Neural cell (in vitro differentiated cells): ENCODE results near the gene HMCN2. TPM values are rescaled to one million over a fixed set of nuclear protein-coding genes. Genes with fewer than 3 reads are reported as not detected.

ENCODE experiments used
- H2AFZ ChIP-seq: fragments of 200-600, 300-800 bp; sonication (generic), shearing (Covaris generic); 2 replicates; pipeline ENCODE4 v1.6.0; 2014; ENCODE audit warnings: low read depth, mild to moderate bottlenecking, antibody characterized with exemption, low read length, moderate library complexity
- H3F3A ChIP-seq: fragments of 200-600 bp; shearing (Covaris generic); 2 replicates; pipeline ENCODE4 v1.6.1; 2016; ENCODE audit warnings: mild to moderate bottlenecking, moderate library complexity, mixed read lengths, antibody characterized with exemption, low read length; ENCODE audit not compliant: insufficient read depth, poor library complexity, severe bottlenecking
- H3K27ac ChIP-seq: fragments of 200-600, 300-800 bp; sonication (generic), shearing (Covaris generic); 2 replicates; pipeline ENCODE4 v1.5.1; 2014; ENCODE audit warnings: mild to moderate bottlenecking, low read length, moderate library complexity
- H3K27me3 ChIP-seq: fragments of 300-800, 200-600 bp; sonication (generic), shearing (Covaris generic); 2 replicates; pipeline ENCODE4 v1.6.0; 2014; ENCODE audit warnings: mild to moderate bottlenecking, low read depth, low read length, moderate library complexity; ENCODE audit not compliant: insufficient read depth
- H3K36me3 ChIP-seq: fragments of 300-800, 200-600 bp; sonication (generic), shearing (Covaris generic); 2 replicates; pipeline ENCODE4 v1.5.1; 2014; ENCODE audit warnings: mild to moderate bottlenecking, antibody characterized with exemption, low read length, moderate library complexity; ENCODE audit not compliant: insufficient read depth
- H3K4me2 ChIP-seq: fragments of 300-800, 200-600 bp; sonication (generic), shearing (Covaris generic); 2 replicates; pipeline ENCODE4 v1.6.0; 2014; ENCODE audit warnings: mild to moderate bottlenecking, low read length
- H3K4me3 ChIP-seq: fragments of 300-800, 200-600 bp; sonication (generic), shearing (Covaris generic); 2 replicates; pipeline ENCODE4 v1.5.1; 2014; ENCODE audit warnings: mild to moderate bottlenecking, low read length, moderate library complexity
- H3K79me2 ChIP-seq: fragments of 200-600 bp; shearing (Covaris generic); replicated peaks from 2 replicates; pipeline ENCODE4 v1.6.0; 2014; ENCODE audit warnings: mild to moderate bottlenecking, low read length, moderate library complexity; ENCODE audit not compliant: insufficient read depth
- H3K9ac ChIP-seq: fragments of 300-800, 200-600 bp; sonication (generic), shearing (Covaris generic); 2 replicates; pipeline ENCODE4 v1.6.1; 2016; ENCODE audit warnings: mild to moderate bottlenecking, low read length, mixed read lengths
- H3K9me2 ChIP-seq: fragments of 200-600 bp; shearing (Covaris generic); 2 replicates; pipeline ENCODE4 v1.6.1; 2016; ENCODE audit warnings: mild to moderate bottlenecking, low read length, mixed read lengths; ENCODE audit not compliant: insufficient read depth
- H3K9me3 ChIP-seq: fragments of 200-600, 300-800 bp; sonication (generic), shearing (Covaris generic); 2 replicates; pipeline ENCODE4 v1.6.1; 2016; ENCODE audit warnings: mild to moderate bottlenecking, mixed run types, low read length, moderate library complexity, mixed read lengths
- H4K20me1 ChIP-seq: fragments of 200-600 bp; shearing (Covaris generic); 2 replicates; pipeline ENCODE4 v1.6.1; 2016; ENCODE audit warnings: mild to moderate bottlenecking, mixed run types; ENCODE audit not compliant: insufficient read depth
- CTCF ChIP-seq: fragments of 450-650 bp; IDR thresholded peaks from 2 replicates; pipeline ENCODE4 v1.5.1; 2014; ENCODE audit warnings: antibody characterized with exemption, mild to moderate bottlenecking, moderate library complexity; ENCODE audit not compliant: poor library complexity, severe bottlenecking
- EP300 ChIP-seq: fragments of 450-650 bp; conservative IDR thresholded peaks from 2 replicates; pipeline ENCODE4 v1.6.1; 2014; ENCODE audit warnings: antibody characterized with exemption, mild to moderate bottlenecking, moderate library complexity; ENCODE audit not compliant: poor library complexity, severe bottlenecking
- EZH2 ChIP-seq: fragments of 200-600, 300-800 bp; shearing (Covaris generic), sonication (generic); IDR thresholded peaks from 2 replicates; pipeline ENCODE4 v1.6.1; 2014; ENCODE audit warnings: antibody characterized with exemption, low read length, borderline replicate concordance, mild to moderate bottlenecking; ENCODE audit not compliant: insufficient read depth, poor library complexity, severe bottlenecking
- MXI1 ChIP-seq: fragments of 450-650 bp; conservative IDR thresholded peaks from 2 replicates; pipeline ENCODE4 v1.6.1; 2014; ENCODE audit warnings: antibody characterized with exemption, mild to moderate bottlenecking; ENCODE audit not compliant: poor library complexity, severe bottlenecking
- POLR2AphosphoS5 ChIP-seq: IDR thresholded peaks from 2 replicates; pipeline ENCODE4 v1.6.1; 2012
- RAD21 ChIP-seq: fragments of 450-650 bp; conservative IDR thresholded peaks from 2 replicates; pipeline ENCODE4 v1.6.1; 2014; ENCODE audit warnings: antibody characterized with exemption, mild to moderate bottlenecking, moderate library complexity
- SMC3 ChIP-seq: fragments of 450-650 bp; conservative IDR thresholded peaks from 2 replicates; pipeline ENCODE4 v1.6.1; 2014; ENCODE audit warnings: antibody characterized with exemption, mild to moderate bottlenecking, moderate library complexity; ENCODE audit not compliant: poor library complexity
- TAF1 ChIP-seq: IDR thresholded peaks from 2 replicates; pipeline ENCODE4 v1.6.1; 2012; ENCODE audit warnings: low read depth
- polyA plus RNA-seq: library from polyadenylated mRNA; depleted of rRNA; stranded (reverse); fragments of >200 nt; gene quantifications from 2 replicates; pipeline ENCODE4 v1.2.3, GENCODE V29; 2014
- TF ChIP-seq, protein P1 (sequence below): IDR thresholded peaks from 2 replicates; pipeline ENCODE4 v1.6.1; 2012; ENCODE audit warnings: borderline replicate concordance

The HMCN2 gene
- polyA plus RNA-seq, 1 donor from 2014 or later, result 1.7 TPM

GRCh38 chr9:130331573-130331972, 66.0 kb downstream of the HMCN2 start:
- H3K9ac ChIP-seq, result no peak overlapping the region
- no peak overlapping the region for H2AFZ ChIP-seq
- no peaks in the 10 kb centered on the region for H4K20me1 ChIP-seq
- no peaks in the 10 kb centered on the region for H3K27me3 ChIP-seq
- no peaks in the 10 kb centered on the region for H3K79me2 ChIP-seq
- no peaks in the 10 kb centered on the region for H3K9me3 ChIP-seq
- TF ChIP-seq POLR2AphosphoS5 (no peak), SMC3 (no peak), EP300 (no peak), TAF1 (no peak), CTCF (no peak), MXI1 (no peak), RAD21 (no peak), EZH2 (no peak)
- TF ChIP-seq, protein P1, sequence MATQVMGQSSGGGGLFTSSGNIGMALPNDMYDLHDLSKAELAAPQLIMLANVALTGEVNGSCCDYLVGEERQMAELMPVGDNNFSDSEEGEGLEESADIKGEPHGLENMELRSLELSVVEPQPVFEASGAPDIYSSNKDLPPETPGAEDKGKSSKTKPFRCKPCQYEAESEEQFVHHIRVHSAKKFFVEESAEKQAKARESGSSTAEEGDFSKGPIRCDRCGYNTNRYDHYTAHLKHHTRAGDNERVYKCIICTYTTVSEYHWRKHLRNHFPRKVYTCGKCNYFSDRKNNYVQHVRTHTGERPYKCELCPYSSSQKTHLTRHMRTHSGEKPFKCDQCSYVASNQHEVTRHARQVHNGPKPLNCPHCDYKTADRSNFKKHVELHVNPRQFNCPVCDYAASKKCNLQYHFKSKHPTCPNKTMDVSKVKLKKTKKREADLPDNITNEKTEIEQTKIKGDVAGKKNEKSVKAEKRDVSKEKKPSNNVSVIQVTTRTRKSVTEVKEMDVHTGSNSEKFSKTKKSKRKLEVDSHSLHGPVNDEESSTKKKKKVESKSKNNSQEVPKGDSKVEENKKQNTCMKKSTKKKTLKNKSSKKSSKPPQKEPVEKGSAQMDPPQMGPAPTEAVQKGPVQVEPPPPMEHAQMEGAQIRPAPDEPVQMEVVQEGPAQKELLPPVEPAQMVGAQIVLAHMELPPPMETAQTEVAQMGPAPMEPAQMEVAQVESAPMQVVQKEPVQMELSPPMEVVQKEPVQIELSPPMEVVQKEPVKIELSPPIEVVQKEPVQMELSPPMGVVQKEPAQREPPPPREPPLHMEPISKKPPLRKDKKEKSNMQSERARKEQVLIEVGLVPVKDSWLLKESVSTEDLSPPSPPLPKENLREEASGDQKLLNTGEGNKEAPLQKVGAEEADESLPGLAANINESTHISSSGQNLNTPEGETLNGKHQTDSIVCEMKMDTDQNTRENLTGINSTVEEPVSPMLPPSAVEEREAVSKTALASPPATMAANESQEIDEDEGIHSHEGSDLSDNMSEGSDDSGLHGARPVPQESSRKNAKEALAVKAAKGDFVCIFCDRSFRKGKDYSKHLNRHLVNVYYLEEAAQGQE, result no peak
- H3K4me2 ChIP-seq, result no peak overlapping the region
- H3K36me3 ChIP-seq, result no peaks in the 10 kb centered on the region
- H3K9me2 ChIP-seq, result no peaks in the 10 kb centered on the region
- H3K4me3 ChIP-seq, result no peak overlapping the region
- no peak overlapping the region for H3K27ac ChIP-seq
- no peaks in the 10 kb centered on the region for H3F3A ChIP-seq

- no peak overlapping the region for H3K4me2 ChIP-seq
- H3K9ac ChIP-seq, result no peak overlapping the region
- no peak overlapping the region for H2AFZ ChIP-seq
- TF ChIP-seq CTCF (no peak), SMC3 (no peak), EP300 (no peak), MXI1 (no peak), TAF1 (no peak), POLR2AphosphoS5 (no peak), EZH2 (no peak), RAD21 (no peak)
- TF ChIP-seq, protein P1, result no peak
- no peaks in the 10 kb centered on the region for H3K27me3 ChIP-seq
- no peaks in the 10 kb centered on the region for H3F3A ChIP-seq
- no peak overlapping the region for H3K27ac ChIP-seq
- no peaks in the 10 kb centered on the region for H3K36me3 ChIP-seq
- H3K79me2 ChIP-seq, result no peaks in the 10 kb centered on the region
- no peaks in the 10 kb centered on the region for H3K9me3 ChIP-seq
- H4K20me1 ChIP-seq, result no peaks in the 10 kb centered on the region
- no peaks in the 10 kb centered on the region for H3K9me2 ChIP-seq
- H3K4me3 ChIP-seq, result no peak overlapping the region
Observed at GRCh38 chr9:130332384-130332926, 66.9 kb downstream of the HMCN2 start.
